DLD1 (cell line): ENCODE measurements around the gene NOM1.

Experiments used
- in situ Hi-C: cut with HindIII; loops from 2 replicates; pipeline ENCODE4 v1.10.0; 2017; ENCODE audit warnings: low sequenced_read_pairs

NOM1 gene

GRCh38 chr7:157003445-157003755, 53.9 kb downstream of the NOM1 start:
- in situ Hi-C loops = no loop called here

- in situ Hi-C loops = no loop called here
Measured at GRCh38 chr7:157003756-157004520, 54.4 kb downstream of the NOM1 start.

- in situ Hi-C loops = no loop called here
Measured at GRCh38 chr7:157004521-157005455, 55.3 kb downstream of the NOM1 start.

GRCh38 chr7:157005456-157006204, 56.1 kb downstream of the NOM1 start:
- in situ Hi-C loops = no loop called here

GRCh38 chr7:157006205-157006747, 56.8 kb downstream of the NOM1 start:
- in situ Hi-C loops = no loop called here

- in situ Hi-C loops = no loop called here
Measured at GRCh38 chr7:157006829-157007469, 57.4 kb downstream of the NOM1 start.

GRCh38 chr7:157007470-157008066, 58.1 kb downstream of the NOM1 start:
- in situ Hi-C loops = no loop called here

- in situ Hi-C loops = no loop called here
Measured at GRCh38 chr7:157008206-157009169, 59.0 kb downstream of the NOM1 start.

GRCh38 chr7:157009170-157009777, 59.8 kb downstream of the NOM1 start:
- in situ Hi-C loops = no loop called here

- in situ Hi-C loops = no loop called here
Measured at GRCh38 chr7:157009778-157010587, 60.5 kb downstream of the NOM1 start.

GRCh38 chr7:157010588-157011332, 61.2 kb downstream of the NOM1 start, which contains the start of gene MNX1:
TSS of gene MNX1 (minus strand) at chr7:157010663. CDS start at chr7:157010350, 313 bp downstream.
- in situ Hi-C loops = no loop called here

- in situ Hi-C loops = no loop called here
Measured at GRCh38 chr7:157011333-157012112, 62.0 kb downstream of the NOM1 start.

GRCh38 chr7:157012113-157012547, 62.6 kb downstream of the NOM1 start:
- in situ Hi-C loops = no loop called here

- in situ Hi-C loops = no loop called here
Measured at GRCh38 chr7:157013101-157013500, 63.6 kb downstream of the NOM1 start.

GRCh38 chr7:157013602-157014549, 64.4 kb downstream of the NOM1 start:
- in situ Hi-C loops = no loop called here
